GM12878 (cell line): Measurements from ENCODE around the gene RARG. TPM values are rescaled to one million over a fixed set of nuclear protein-coding genes. Genes with fewer than 3 reads are reported as not detected.

Experiments
- ATAC-seq: fragments of 200-7000 bp; cut with Tn5 transposase; 3 replicates; pipeline ENCODE4 v1.9.1; 2020; ENCODE audit warnings: mild to moderate bottlenecking, moderate library complexity
- BruUV-seq: library from RNA; stranded (reverse); fragments of 400-500 nt; replicated peaks from 2 replicates; lab custom pipeline; 2021; lab: Mats Ljungman, UMichigan
- CTCF ChIA-PET: fragments of 300-600 bp; sonication (Branson Sonifier 250); formaldehyde crosslinking; extraction: SDS; loops from one replicate; lab custom pipeline; 2021; ENCODE audit warnings: inconsistent platforms; lab: Yijun Ruan, JAX
- POLR2A ChIA-PET: fragments of 350-600 bp; formaldehyde crosslinking; extraction: SDS; loops from one replicate; lab custom pipeline; 2021; ENCODE audit warnings: inconsistent platforms; lab: Charles Lee
- RAD21 ChIA-PET: fragments of 300-600 bp; sonication (Branson Sonifier 250); formaldehyde crosslinking; loops from one replicate; lab custom pipeline; 2023; ENCODE audit warnings: antibody characterized with exemption; ENCODE audit not compliant: unreplicated experiment; lab: Charles Lee
- SMC1A ChIA-PET: fragments of 300-600 bp; sonication (Branson Sonifier 250); formaldehyde crosslinking; loops from one replicate; lab custom pipeline; 2023; ENCODE audit not compliant: unreplicated experiment, uncharacterized antibody; lab: Charles Lee
- DNase-seq: peaks from one replicate; pipeline ENCODE4 v3.0.0-alpha.2; 2011; ENCODE audit warnings: low read depth, low spot score
- FAIRE-seq: peaks from 3 replicates; lab custom pipeline; 2011; peaks lifted over from hg19 to GRCh38; lab: Jason Lieb, UNC
- H2AFZ ChIP-seq: 2 replicates; pipeline ENCODE4 v1.6.0; 2011; ENCODE audit warnings: low read depth, low read length, control low read depth; ENCODE audit not compliant: control insufficient read depth
- H3K27ac ChIP-seq: 2 replicates; pipeline ENCODE4 v1.5.1; 2011; ENCODE audit warnings: control low read depth; ENCODE audit not compliant: control insufficient read depth, insufficient read depth
- H3K27me3 ChIP-seq, 2 experiments: replicated peaks in 1 of 2; 2 replicates each; pipeline versions ENCODE4 v1.6.0 to v1.6.1; 2011; ENCODE audit warnings: low read length in 1 of 2; ENCODE audit not compliant: control insufficient read depth in 2 of 2, insufficient read depth in 2 of 2
- H3K36me3 ChIP-seq, 2 experiments: 2 replicates each; pipeline ENCODE4 v1.5.1; 2011; ENCODE audit warnings: low read length in 1 of 2; ENCODE audit not compliant: control insufficient read depth in 2 of 2, insufficient read depth in 2 of 2
- H3K4me1 ChIP-seq: 2 replicates; pipeline ENCODE4 v1.6.1; 2011; ENCODE audit warnings: mild to moderate bottlenecking, low read length, moderate library complexity, mixed read lengths; ENCODE audit not compliant: control insufficient read depth, insufficient read depth
- H3K4me2 ChIP-seq: 2 replicates; pipeline ENCODE4 v1.6.0; 2011; ENCODE audit warnings: control low read depth; ENCODE audit not compliant: control insufficient read depth, insufficient read depth
- H3K4me3 ChIP-seq: fragments of 200-600 bp; sonication (generic); 2 replicates; pipeline ENCODE4 v1.5.1; 2016
- H3K79me2 ChIP-seq: 2 replicates; pipeline ENCODE4 v1.6.0; 2011; ENCODE audit warnings: low read length; ENCODE audit not compliant: control insufficient read depth, insufficient read depth
- H3K9ac ChIP-seq: 2 replicates; pipeline ENCODE4 v1.8.0; 2011; ENCODE audit warnings: low read length, control low read depth, mixed read lengths; ENCODE audit not compliant: control insufficient read depth, insufficient read depth
- H3K9me3 ChIP-seq: replicated peaks from 3 replicates; pipeline ENCODE4 v1.5.1; 2011; ENCODE audit warnings: mild to moderate bottlenecking, low read length; ENCODE audit not compliant: control insufficient read depth, insufficient read depth
- H4K20me1 ChIP-seq: 2 replicates; pipeline ENCODE4 v1.6.0; 2011; ENCODE audit not compliant: control insufficient read depth, insufficient read depth
- FOS ChIP-seq: IDR thresholded peaks from 3 replicates; pipeline ENCODE4 v1.6.1; 2011; ENCODE audit warnings: borderline replicate concordance; ENCODE audit not compliant: insufficient read length; ENCODE audit errors: extremely low read depth
- HDGF ChIP-seq: fragments of 450-650 bp; IDR thresholded peaks from 2 replicates; pipeline ENCODE4 v1.6.1; 2016; ENCODE audit warnings: antibody characterized with exemption
- IKZF1 ChIP-seq: fragments of 450-650 bp; conservative IDR thresholded peaks from 2 replicates; pipeline ENCODE4 v1.6.1; 2017; ENCODE audit warnings: antibody characterized with exemption, mild to moderate bottlenecking
- WGBS: methylation state at CpG from one replicate; pipeline ENCODE4 v1.1.6; 2016; ENCODE audit warnings: low lambda C conversion rate; ENCODE audit not compliant: insufficient replicate concordance, insufficient coverage; ENCODE audit errors: missing lambda C conversion rate; 5-methylcytosine and 5-hydroxymethylcytosine counted together
- in situ Hi-C: fragments of 300-500 bp; cut with MboI; formaldehyde crosslinking; loops from 9 replicates; pipeline ENCODE4 v1.14.3; 2018; ENCODE audit warnings: mixed read lengths
- intact Hi-C: fragments of 100-400 bp; cut with micrococcal nuclease; formaldehyde crosslinking; loops from one replicate; pipeline ENCODE4 v1.14.2; 2022; ENCODE audit not compliant: unreplicated experiment
- polyA plus RNA-seq, 11 experiments: library from polyadenylated mRNA; depleted of rRNA in 4 of 11; unstranded in 6 of 11; stranded (reverse) in 5 of 11; fragments of >200 nt; fragmentation: Nextera tagmentation in 4 of 11; fragmentation: Illumina TruSeq in 1 of 11; extraction: Ambion mirVana in 4 of 11; extraction: Trizol in 1 of 11; gene quantifications; 1 replicate in 1 of 11; 2 replicates in 10 of 11; pipeline versions ENCODE4 v1.2.1 to v1.2.3, GENCODE V29; 2011 to 2016; ENCODE audit warnings: inconsistent platforms in 2 of 11, missing spikeins in 2 of 11, low read depth in 1 of 11
- total RNA-seq, 4 experiments: library from RNA; depleted of rRNA in 3 of 4; stranded (reverse); fragments of >200 nt in 3 of 4; fragmentation: Illumina TruSeq in 1 of 4; extraction: Trizol in 1 of 4; gene quantifications; 2 replicates each; pipeline versions ENCODE4 v1.2.1 to v1.2.3, GENCODE V29; 2013 to 2021
- TF ChIP-seq, protein P1 (sequence below): IDR thresholded peaks from 2 replicates; pipeline ENCODE4 v1.6.1; 2011; ENCODE audit warnings: borderline replicate concordance, low read depth, mild to moderate bottlenecking, moderate library complexity, low read length; ENCODE audit not compliant: insufficient read depth, poor library complexity, severe bottlenecking

Gene RARG
- total and polyA plus RNA-seq, 10 of the 15 experiments (the other 5 are each of a cell fraction or from before 2014, with no cell fraction given) = 0.27 to 8.1 (median 4.1) TPM

DNA sequence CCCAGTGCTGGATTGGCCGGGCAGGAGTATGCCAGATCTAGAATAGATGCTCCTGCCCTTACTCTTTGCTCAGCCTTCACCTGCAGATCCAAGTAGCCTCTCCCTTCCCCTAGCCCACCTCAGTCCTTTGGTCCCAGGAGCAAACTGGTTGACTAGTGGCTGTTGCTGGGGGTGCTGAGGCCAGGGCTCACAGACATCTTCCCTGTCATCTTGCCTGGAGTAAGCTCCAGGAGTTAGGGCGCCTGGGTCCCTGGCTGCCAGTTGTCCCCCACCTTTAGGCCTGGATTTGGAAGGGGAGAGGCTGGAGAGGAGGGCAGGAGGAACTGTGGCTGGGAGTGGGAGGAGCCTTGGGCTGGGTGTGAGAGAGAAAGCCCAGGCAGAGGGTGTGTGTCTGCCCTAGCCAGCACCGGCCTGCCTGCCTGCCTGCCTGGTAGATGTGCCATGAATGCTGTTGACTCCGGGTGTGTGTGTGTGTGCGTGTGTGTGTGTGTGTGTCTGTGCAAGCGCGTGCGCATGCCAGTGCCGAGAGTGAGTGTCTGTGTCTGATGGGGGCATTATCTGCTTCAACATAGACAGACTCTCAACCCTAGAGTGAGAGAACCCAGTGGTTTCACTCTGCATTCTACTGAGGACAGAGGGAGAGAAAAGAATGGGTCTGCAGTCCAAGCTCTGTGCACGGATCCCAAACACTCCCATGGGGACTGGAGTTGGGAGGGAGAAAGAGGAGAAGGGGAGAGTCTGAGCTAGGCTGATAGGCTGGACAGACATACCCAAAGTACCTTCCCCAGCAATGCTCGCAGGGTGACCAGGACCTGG, 845 bp upstream of the RARG start:
- ChIA-PET CTCF (interaction anchor here (0.5 to 1.2 kb wide), 5 partner anchors 17 to 73 kb away, joined by 3 to 6 read pairs (median 5); no protein-coding TSS in a partner anchor), RAD21 (interaction anchor here (0.6 to 0.9 kb wide), 2 partner anchors 15 to 34 kb away, joined by 3 read pairs; no protein-coding TSS in a partner anchor), SMC1A (interaction anchor here (0.7 to 1.2 kb wide), 2 partner anchors 8 to 16 kb away, joined by 3 to 4 read pairs; no protein-coding TSS in a partner anchor), POLR2A (interaction anchor here (1.4 kb wide), 1 partner anchor 24 kb away, joined by 4 read pairs; no protein-coding TSS in a partner anchor)
- DNase-seq (no peak), FAIRE-seq (peak; percentile 38), ATAC-seq (peak; percentile 71)
- in situ Hi-C loops (no loop called here), intact Hi-C loops (no loop called here)
- H3K4me2 ChIP-seq = peak overlapping the region; percentile 85
- peaks cover 22% of the 10 kb centered on the region for H3K4me1 ChIP-seq
- TF ChIP-seq HDGF (peak; percentile 73; the same call in 1 of the 2 replicates), IKZF1 (0 out of 2 replicates have a peak, but pooled peaks have one; percentile 11), FOS (no peak)
- TF ChIP-seq, protein P1, sequence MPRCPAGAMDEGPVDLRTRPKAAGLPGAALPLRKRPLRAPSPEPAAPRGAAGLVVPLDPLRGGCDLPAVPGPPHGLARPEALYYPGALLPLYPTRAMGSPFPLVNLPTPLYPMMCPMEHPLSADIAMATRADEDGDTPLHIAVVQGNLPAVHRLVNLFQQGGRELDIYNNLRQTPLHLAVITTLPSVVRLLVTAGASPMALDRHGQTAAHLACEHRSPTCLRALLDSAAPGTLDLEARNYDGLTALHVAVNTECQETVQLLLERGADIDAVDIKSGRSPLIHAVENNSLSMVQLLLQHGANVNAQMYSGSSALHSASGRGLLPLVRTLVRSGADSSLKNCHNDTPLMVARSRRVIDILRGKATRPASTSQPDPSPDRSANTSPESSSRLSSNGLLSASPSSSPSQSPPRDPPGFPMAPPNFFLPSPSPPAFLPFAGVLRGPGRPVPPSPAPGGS = peak; percentile 29
- H3K36me3 ChIP-seq = no peaks in the 10 kb centered on the region
- H3K79me2 ChIP-seq = no peaks in the 10 kb centered on the region
- H3K9ac ChIP-seq = no peak overlapping the region
- H3K27me3 ChIP-seq = peaks cover 0 to 6% of the 10 kb centered on the region in 2 experiments; a peak in 2 of 4 replicates
- H3K27ac ChIP-seq = no peak overlapping the region
- H4K20me1 ChIP-seq = no peaks in the 10 kb centered on the region
- no peaks in the 10 kb centered on the region for H3K9me3 ChIP-seq
- H2AFZ ChIP-seq = peak overlapping the region; percentile 53
- WGBS = 20% methylated on average over 11 of the region's 11 CpGs
- BruUV-seq = no TSS peak
- H3K4me3 ChIP-seq = 0 out of 2 replicates have a peak overlapping the region, but pooled peaks have one; percentile 17
